Purkinje cell (primary cell): ENCODE data around the gene CEBPZOS. TPM values are rescaled to one million over a fixed set of nuclear protein-coding genes. Genes with fewer than 3 reads are reported as not detected.

Experiments
- polyA plus RNA-seq: library from polyadenylated mRNA; unstranded; fragments of >200 nt; fragmentation: Nextera tagmentation; gene quantifications from 2 replicates; pipeline ENCODE4 v1.2.1, GENCODE V29; 2014

The CEBPZOS gene
- 85.5 and 92.2 TPM in 2 replicates for polyA plus RNA-seq

DNA sequence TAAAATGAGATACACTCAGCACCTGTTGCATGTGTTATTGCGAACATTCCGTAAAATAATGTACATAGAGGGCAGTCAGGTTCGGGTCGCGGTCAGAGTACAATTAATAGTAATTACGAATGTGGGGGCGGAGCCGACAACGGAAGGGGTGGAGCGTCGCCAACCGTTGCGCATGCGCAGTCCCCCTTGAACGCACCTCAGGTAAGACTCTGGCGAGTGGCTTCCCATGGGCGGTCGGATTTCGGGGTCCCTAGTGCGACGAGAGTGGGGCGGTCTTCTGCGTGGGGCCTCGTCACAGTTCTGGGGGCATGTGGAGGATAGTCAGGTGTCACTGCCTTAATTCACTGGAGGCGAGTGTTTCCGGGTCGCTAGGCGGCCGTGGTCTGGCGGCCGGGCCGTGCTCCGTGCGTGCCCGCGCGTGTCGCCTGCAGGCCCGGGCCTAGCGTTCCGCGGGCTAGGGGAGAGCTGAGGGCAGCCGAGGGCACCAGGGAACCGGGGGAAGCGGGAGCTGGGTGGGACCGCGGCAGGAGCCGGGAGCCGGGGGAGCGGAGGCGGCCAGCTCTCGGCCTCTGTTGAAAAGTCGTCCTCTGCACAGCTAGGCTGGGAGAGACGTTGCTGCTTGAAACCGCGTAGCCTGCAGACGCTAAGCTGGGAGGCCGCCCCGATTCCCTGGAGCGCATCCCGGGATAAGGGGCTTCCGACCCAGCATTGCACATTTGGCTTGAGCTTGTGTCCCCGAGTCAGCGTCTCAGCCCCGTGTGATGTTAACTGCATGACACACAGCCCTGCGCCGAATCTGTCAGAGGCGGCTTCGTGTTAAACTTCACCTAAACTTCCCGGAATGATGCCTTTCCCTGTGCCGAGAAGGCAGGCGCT, at the start of gene CEBPZOS:
TSS of gene CEBPZOS (plus strand) at position 177 of the 876 bp plus-strand sequence. CDS start 3,209 bp downstream, outside the sequence.

DNA sequence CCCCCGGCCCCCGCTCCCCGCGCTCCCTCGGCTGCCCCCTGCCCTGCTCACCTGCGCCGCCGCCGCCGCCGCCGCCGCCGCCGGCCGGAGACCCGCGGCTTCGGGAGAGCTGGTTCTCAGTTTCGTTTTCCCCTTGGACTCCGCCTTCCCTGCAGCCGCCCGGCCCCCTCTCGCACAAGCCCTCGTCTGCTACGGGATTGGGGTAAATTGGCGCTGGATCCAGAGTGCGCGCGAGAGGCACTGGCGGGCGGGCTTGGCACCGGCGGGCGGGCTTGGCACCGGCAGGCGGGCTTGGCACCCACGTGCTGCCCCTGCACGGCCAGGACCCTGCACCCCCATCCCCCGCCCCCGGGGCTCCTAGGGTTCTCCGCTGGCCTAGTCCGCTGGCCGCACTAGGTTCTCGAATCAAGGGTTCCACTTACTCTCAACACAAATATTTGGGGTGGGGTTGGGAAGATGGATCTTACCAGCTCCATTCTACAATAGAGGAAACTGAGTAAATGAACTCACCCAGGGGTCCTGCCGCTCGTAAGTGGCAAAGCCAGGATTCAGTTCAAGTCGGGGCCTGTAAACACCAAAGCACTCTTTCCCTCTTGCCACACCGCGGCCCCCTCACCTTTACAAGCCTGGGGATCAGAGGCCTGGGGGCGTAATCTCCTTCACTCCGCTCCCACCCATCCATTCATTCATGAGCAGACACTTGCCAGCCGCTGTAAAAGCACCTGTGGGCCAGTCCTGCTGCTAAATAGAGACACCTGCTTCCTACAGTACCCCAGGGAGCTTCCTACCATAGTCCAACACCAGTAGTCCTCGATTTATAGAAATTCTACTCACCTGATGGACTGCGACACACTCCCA, 39.2 kb upstream of the CEBPZOS start, which contains the start of gene EIF2AK2:
TSS of gene EIF2AK2 (minus strand) at position 124 of the 858 bp plus-strand sequence. CDS start 9,174 bp downstream, outside the sequence.

DNA sequence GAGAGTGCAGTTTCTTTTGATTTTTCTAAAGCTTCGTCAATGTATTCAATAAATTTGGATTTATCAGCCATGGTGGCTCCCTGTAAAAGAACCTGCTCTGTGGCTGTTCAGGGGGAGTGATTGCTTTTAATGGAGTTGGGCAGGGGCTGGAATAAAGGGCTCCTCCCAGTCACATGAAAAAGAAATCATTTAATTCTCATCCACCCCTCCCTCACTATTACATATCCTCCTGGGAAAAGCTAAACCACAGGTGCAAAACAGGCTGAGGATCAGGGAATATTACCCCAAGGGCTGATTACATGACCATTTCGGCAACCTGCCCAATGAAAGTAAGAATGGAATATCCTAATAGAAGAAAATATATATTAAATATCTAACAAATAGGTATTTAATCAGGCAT, 7.7 kb upstream of the CEBPZOS start, which contains the start of gene SULT6B1:
TSS of gene SULT6B1 (minus strand) at position 101 of the 400 bp plus-strand sequence. CDS start at position 71, 30 bp downstream.

DNA sequence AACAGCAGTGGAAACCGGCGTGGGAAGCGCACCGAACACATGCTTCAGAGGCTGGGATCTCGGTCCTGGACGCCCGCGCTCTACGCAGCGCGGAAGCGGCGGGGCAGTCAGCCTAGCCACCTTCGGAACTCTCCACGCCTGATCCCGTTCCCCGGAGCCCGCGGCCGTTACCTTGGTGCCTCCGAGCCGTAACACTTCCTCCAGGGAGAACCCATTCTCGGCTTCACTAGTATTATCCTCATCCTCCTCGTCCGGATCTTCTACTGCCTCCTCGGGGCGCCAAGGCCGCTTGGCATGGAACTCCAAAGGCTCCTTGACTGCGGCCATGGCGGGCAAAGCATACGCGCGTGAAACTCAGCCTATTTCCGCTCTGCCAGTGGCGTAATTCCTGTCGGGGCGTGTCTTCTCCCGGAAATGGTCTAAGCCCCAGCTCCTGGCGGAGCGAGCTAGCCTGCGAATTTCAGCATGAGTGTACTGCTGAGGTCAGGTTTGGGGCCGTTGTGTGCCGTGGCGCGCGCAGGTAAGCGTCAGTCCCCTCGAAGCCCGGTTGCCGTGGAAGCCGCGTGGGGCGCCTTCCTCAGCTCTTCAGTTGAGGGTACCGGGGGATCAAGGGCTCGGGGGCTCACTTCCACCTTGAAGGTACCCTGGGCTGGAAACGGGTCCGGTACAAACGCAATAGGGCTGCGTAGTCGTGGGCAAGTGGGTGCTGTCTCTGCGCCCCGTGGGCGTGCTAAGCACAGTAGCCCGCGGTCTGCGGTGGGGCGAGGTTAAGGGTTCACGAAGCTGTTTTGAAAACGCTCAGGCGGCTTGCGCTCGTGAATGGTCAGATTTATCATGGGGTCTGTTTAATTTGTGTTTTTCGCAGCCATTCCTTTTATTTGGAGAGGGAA, 35.2 kb downstream of the CEBPZOS start, which contains the start of the genes CEBPZ and NDUFAF7:
TSS of gene CEBPZ (minus strand) at position 356 of the 890 bp plus-strand sequence. CDS start at position 327, 29 bp downstream.
TSS of gene NDUFAF7 (plus strand) at position 418 of the 890 bp plus-strand sequence. CDS start at position 466, 48 bp downstream.

Other genes with a start within 250 kb of the CEBPZOS start
- gene STRN, start 230.0 kb upstream of the CEBPZOS start, polyA plus RNA-seq = 5.3 and 7.6 TPM in 2 replicates
- gene HEATR5B, start 112.1 kb upstream of the CEBPZOS start, polyA plus RNA-seq = 14.1 and 14.4 TPM in 2 replicates
- 17.0 and 24.1 TPM in 2 replicates for gene GPATCH11, start 112.0 kb upstream of the CEBPZOS start, polyA plus RNA-seq
- 18.6 and 24.0 TPM in 2 replicates for gene EIF2AK2, start 39.5 kb upstream of the CEBPZOS start, polyA plus RNA-seq
- gene SULT6B1, start 7.8 kb upstream of the CEBPZOS start, polyA plus RNA-seq = not detected in 2 replicates
- 35.3 and 43.1 TPM in 2 replicates for gene CEBPZ, start 35.1 kb downstream of the CEBPZOS start, polyA plus RNA-seq
- 14.7 and 22.3 TPM in 2 replicates for gene NDUFAF7, start 35.2 kb downstream of the CEBPZOS start, polyA plus RNA-seq
- 5.2 and 6.2 TPM in 2 replicates for gene PRKD3, start 128.3 kb downstream of the CEBPZOS start, polyA plus RNA-seq
- 4.8 TPM in 1 of 2 replicates, not detected in the other for gene QPCT, start 148.1 kb downstream of the CEBPZOS start, polyA plus RNA-seq